Prostate gland (tissue), 2 donors: ENCODE results near the gene C20orf202.

ENCODE experiments used
- POLR2A ChIP-seq: fragments of 450-650 bp; IDR thresholded peaks from one replicate; pipeline ENCODE4 v1.6.1; 2016; ENCODE audit warnings: antibody characterized with exemption, mild to moderate bottlenecking
- POLR2AphosphoS5 ChIP-seq: sonication (generic); formaldehyde crosslinking; IDR thresholded peaks from one replicate; pipeline ENCODE4 v1.6.1; 2017; ENCODE audit warnings: antibody characterized with exemption
- TF ChIP-seq, protein P1 (sequence below), 4 experiments: fragments of 200-600 bp in 2 of 4; fragments of 450-650 bp in 2 of 4; sonication (generic) in 2 of 4; IDR thresholded peaks; 1 replicate in 3 of 4; 2 replicates in 1 of 4; pipeline ENCODE4 v1.5.1; 2016 to 2019; ENCODE audit warnings: antibody characterized with exemption in 4 of 4, mild to moderate bottlenecking in 2 of 4, moderate library complexity in 2 of 4

DNA sequence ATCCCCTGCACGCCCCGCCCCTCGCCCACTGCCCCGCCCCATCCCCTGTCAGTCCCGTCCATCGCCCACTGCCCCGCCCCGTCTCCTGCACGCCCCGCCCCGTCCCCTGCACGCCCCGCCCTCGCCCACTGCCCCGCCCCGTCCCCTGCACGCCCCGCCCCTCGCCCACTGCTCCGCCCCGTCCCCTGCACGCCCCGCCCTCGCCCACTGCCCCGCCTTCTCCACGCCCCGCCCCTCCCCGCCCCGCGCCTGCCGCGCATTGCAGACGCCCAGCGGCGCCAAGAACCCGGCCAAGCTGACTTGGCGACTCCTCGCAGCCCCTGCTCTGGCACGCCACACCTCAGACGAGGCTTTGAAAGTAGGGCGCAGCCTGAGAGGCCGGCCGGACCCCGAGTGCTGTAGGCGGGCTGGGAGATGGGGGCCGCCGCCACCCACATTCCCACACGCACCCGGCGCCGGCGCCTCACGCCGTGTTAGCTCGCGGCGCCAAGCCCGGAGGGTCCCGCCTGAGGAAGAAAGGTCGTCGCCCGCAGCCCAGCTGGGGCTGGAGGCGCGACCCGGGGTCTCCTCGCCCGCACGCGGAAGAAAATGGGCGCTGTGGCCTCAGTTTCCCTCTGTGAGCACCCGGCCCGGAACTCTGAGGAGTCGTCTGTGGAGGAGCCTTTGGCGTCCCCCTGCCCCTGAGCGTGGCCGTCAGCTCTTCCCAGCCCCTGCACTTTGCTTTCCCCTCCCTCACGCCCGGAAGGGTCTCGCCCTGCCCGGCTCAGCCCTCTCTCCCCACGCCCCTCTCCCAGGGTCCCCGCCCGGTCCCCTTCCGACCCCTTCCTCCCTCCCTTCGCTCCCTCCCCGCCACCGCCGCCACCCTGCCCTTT is 22.8 kb downstream of the C20orf202 start, which contains the start of gene RAD21L1:
- no peak for TF ChIP-seq POLR2AphosphoS5
- TF ChIP-seq, protein P1, sequence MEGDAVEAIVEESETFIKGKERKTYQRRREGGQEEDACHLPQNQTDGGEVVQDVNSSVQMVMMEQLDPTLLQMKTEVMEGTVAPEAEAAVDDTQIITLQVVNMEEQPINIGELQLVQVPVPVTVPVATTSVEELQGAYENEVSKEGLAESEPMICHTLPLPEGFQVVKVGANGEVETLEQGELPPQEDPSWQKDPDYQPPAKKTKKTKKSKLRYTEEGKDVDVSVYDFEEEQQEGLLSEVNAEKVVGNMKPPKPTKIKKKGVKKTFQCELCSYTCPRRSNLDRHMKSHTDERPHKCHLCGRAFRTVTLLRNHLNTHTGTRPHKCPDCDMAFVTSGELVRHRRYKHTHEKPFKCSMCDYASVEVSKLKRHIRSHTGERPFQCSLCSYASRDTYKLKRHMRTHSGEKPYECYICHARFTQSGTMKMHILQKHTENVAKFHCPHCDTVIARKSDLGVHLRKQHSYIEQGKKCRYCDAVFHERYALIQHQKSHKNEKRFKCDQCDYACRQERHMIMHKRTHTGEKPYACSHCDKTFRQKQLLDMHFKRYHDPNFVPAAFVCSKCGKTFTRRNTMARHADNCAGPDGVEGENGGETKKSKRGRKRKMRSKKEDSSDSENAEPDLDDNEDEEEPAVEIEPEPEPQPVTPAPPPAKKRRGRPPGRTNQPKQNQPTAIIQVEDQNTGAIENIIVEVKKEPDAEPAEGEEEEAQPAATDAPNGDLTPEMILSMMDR (IDR thresholded peaks at IDR 0.05) = no peak
- TF ChIP-seq POLR2A = no peak
